ENCODE data around the gene CELSR1.

DNA sequence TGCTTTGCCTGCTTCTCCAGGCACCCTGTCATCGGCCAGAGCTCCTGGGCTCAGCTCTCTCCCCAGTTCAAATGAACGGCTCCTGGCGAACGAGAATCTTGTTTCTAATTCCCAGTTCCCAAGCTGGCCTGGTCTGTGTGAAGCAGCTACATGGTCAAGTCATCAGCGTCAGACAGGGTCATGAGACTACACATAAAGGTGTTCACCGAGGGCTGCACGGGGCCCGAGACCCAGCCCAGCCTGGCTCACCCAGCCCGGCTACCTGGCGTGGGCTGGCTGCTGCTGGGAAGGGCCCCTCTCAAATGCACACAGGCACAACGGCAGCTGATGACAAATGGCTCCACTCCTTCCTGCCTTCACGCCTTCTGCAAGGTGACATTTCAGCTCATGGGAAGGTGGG lies 14.6 kb upstream of the CELSR1 start:
- TF ChIP-seq EZH2 (optimal IDR thresholded peaks at IDR 0.05; ENCODE audit: low read depth, low read length) (no peak), EZH2phosphoT487 (IDR thresholded peaks at IDR 0.05; ENCODE audit: low read length) (no peak)
- TF ChIP-seq, protein P1, sequence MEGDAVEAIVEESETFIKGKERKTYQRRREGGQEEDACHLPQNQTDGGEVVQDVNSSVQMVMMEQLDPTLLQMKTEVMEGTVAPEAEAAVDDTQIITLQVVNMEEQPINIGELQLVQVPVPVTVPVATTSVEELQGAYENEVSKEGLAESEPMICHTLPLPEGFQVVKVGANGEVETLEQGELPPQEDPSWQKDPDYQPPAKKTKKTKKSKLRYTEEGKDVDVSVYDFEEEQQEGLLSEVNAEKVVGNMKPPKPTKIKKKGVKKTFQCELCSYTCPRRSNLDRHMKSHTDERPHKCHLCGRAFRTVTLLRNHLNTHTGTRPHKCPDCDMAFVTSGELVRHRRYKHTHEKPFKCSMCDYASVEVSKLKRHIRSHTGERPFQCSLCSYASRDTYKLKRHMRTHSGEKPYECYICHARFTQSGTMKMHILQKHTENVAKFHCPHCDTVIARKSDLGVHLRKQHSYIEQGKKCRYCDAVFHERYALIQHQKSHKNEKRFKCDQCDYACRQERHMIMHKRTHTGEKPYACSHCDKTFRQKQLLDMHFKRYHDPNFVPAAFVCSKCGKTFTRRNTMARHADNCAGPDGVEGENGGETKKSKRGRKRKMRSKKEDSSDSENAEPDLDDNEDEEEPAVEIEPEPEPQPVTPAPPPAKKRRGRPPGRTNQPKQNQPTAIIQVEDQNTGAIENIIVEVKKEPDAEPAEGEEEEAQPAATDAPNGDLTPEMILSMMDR (IDR thresholded peaks at IDR 0.05; ENCODE audit: low read length), result no peak
